HepG2 (cell line): ENCODE measurements around the gene ZBTB37. TPM values are rescaled to one million over a fixed set of nuclear protein-coding genes. Genes with fewer than 3 reads are reported as not detected.
A peak's percentile ranks its signal among the peaks of the same experiment; 100 is the strongest.

Experiments
- ATAC-seq: fragments of 200-7000 bp; cut with Tn5 transposase; 3 replicates; pipeline ENCODE4 v1.9.1; 2020; ENCODE audit warnings: mild to moderate bottlenecking, moderate library complexity
- BruUV-seq: library from RNA; stranded (reverse); fragments of 400-500 nt; replicated peaks from 2 replicates; lab custom pipeline; 2021; lab: Mats Ljungman, UMichigan
- CTCF ChIA-PET: fragments of 300-600 bp; formaldehyde crosslinking; extraction: SDS; loops from one replicate; lab custom pipeline; 2021; ENCODE audit warnings: low total read pairs, inconsistent platforms, low intra/inter-chr PET ratio; lab: Yijun Ruan, JAX
- POLR2A ChIA-PET: fragments of 350-600 bp; sonication (Branson Sonifier 250); formaldehyde crosslinking; loops from one replicate; lab custom pipeline; 2020; ENCODE audit warnings: antibody characterized with exemption, inconsistent platforms; lab: Yijun Ruan, JAX
- DNase-seq: peaks from one replicate; pipeline ENCODE4 v3.0.0-alpha.2; 2015; ENCODE audit warnings: low spot score
- FAIRE-seq: peaks from 3 replicates; lab custom pipeline; 2011; peaks lifted over from hg19 to GRCh38; lab: Jason Lieb, UNC
- H2AFZ ChIP-seq: one replicate; pipeline ENCODE4 v1.6.1; 2011; ENCODE audit warnings: low read length, inconsistent platforms
- H3K27ac ChIP-seq: fragments of 300-600 bp; 3 replicates; pipeline ENCODE4 v1.8.0; 2011; ENCODE audit warnings: mixed run types, mild to moderate bottlenecking, mixed read lengths, low read length, inconsistent platforms; ENCODE audit not compliant: insufficient read depth; ENCODE audit errors: extremely low read length
- H3K27me3 ChIP-seq, 2 experiments: fragments of 200-600 bp in 1 of 2; 2 replicates in 1 of 2; 3 replicates in 1 of 2; pipeline versions ENCODE4 v1.6.0 to v1.8.0; 2011; ENCODE audit warnings: low read length in 2 of 2, mild to moderate bottlenecking in 2 of 2, moderate library complexity in 2 of 2, inconsistent platforms in 1 of 2; ENCODE audit not compliant: insufficient read depth in 2 of 2, control insufficient read depth in 1 of 2
- H3K36me3 ChIP-seq, 2 experiments: fragments of 200-600 bp in 1 of 2; replicated peaks in 1 of 2; 2 replicates in 1 of 2; 3 replicates in 1 of 2; pipeline versions ENCODE4 v1.5.1 to v1.8.0; 2011; ENCODE audit warnings: low read length in 2 of 2, inconsistent platforms in 1 of 2; ENCODE audit not compliant: insufficient read depth in 2 of 2, control insufficient read depth in 1 of 2
- H3K4me1 ChIP-seq: 2 replicates; pipeline ENCODE4 v1.5.1; 2012; ENCODE audit warnings: low read length, inconsistent platforms; ENCODE audit not compliant: insufficient read depth
- H3K4me2 ChIP-seq: 2 replicates; pipeline ENCODE4 v1.6.0; 2011; ENCODE audit warnings: low read depth, low read length, inconsistent platforms
- H3K4me3 ChIP-seq, 3 experiments: fragments of 200-600 bp in 1 of 3; sonication (generic), shearing (Covaris generic) in 1 of 3; replicated peaks in 1 of 3; 2 replicates each; pipeline ENCODE4 v1.5.1; 2011 to 2016; ENCODE audit warnings: low read length in 3 of 3, inconsistent platforms in 2 of 3, low read depth in 2 of 3, mild to moderate bottlenecking in 2 of 3, control low read depth in 1 of 3, mixed read lengths in 1 of 3; ENCODE audit not compliant: insufficient read depth in 1 of 3
- H3K79me2 ChIP-seq: one replicate; pipeline ENCODE4 v1.6.1; 2011; ENCODE audit warnings: low read length, inconsistent platforms; ENCODE audit not compliant: insufficient read depth
- H3K9ac ChIP-seq: 2 replicates; pipeline ENCODE4 v1.6.0; 2011; ENCODE audit warnings: mild to moderate bottlenecking, low read depth, low read length, inconsistent platforms; ENCODE audit not compliant: insufficient read depth
- H3K9me3 ChIP-seq: 2 replicates; pipeline ENCODE4 v1.5.1; 2012; ENCODE audit warnings: mild to moderate bottlenecking, low read length
- H4K20me1 ChIP-seq: 2 replicates; pipeline ENCODE4 v1.6.0; 2011; ENCODE audit warnings: inconsistent platforms, mild to moderate bottlenecking, low read length, moderate library complexity; ENCODE audit not compliant: insufficient read depth
- ETS1 ChIP-seq: sonication (generic); formaldehyde crosslinking; IDR thresholded peaks from 2 replicates; pipeline ENCODE4 v1.4.0; 2020; ENCODE audit warnings: missing genetic modification reagents
- KAT7 ChIP-seq: IDR thresholded peaks from 2 replicates; pipeline ENCODE4 v1.6.1; 2018; ENCODE audit warnings: borderline replicate concordance, missing compliant biosample characterization
- MBD4 ChIP-seq: IDR thresholded peaks from 2 replicates; pipeline ENCODE4 v1.6.1; 2012; ENCODE audit warnings: low read length, inconsistent platforms, borderline replicate concordance
- MZF1 ChIP-seq: sonication (generic); formaldehyde crosslinking; IDR thresholded peaks from 2 replicates; pipeline ENCODE4 v1.8.1; 2023; ENCODE audit warnings: mild to moderate bottlenecking, missing genetic modification reagents, borderline replicate concordance
- RBFOX2 ChIP-seq: fragments of 200-400 bp; formaldehyde crosslinking; IDR thresholded peaks from 2 replicates; pipeline ENCODE4 v1.6.1; 2017; ENCODE audit warnings: low read depth, mild to moderate bottlenecking, low read length
- ZMYM3 ChIP-seq: sonication (generic); formaldehyde crosslinking; IDR thresholded peaks from 2 replicates; pipeline ENCODE4 v1.5.1; 2020; ENCODE audit warnings: mild to moderate bottlenecking, missing genetic modification reagents
- ZSCAN9 ChIP-seq: IDR thresholded peaks from 2 replicates; pipeline ENCODE4 v1.6.1; 2016; ENCODE audit warnings: borderline replicate concordance
- WGBS: methylation state at CpG from one replicate; pipeline ENCODE4 v1.1.6; 2017; ENCODE audit warnings: low lambda C conversion rate; 5-methylcytosine and 5-hydroxymethylcytosine counted together
- in situ Hi-C: cut with HindIII; loops from 2 replicates; pipeline ENCODE4 v1.10.0; 2017; ENCODE audit warnings: low pct_unique_long_range_greater_than_20kb; ENCODE audit not compliant: extremely low pct_ligation_motif_present
- intact Hi-C: fragments of 100-400 bp; cut with micrococcal nuclease; formaldehyde crosslinking; loops from one replicate; pipeline ENCODE4 v1.10.0; 2022; ENCODE audit not compliant: unreplicated experiment
- polyA plus RNA-seq, 8 experiments: library from polyadenylated mRNA; depleted of rRNA in 3 of 8; stranded (reverse) in 7 of 8; unstranded in 1 of 8; fragments of >200 nt; fragmentation: Illumina TruSeq in 4 of 8; extraction: Trizol in 4 of 8; gene quantifications; 2 replicates each; pipeline versions ENCODE4 v1.2.1 to v1.2.3, GENCODE V29; 2011 to 2016; ENCODE audit warnings: low read depth in 4 of 8, missing spikeins in 1 of 8, mixed read lengths in 1 of 8; ENCODE audit not compliant: insufficient read depth in 1 of 8
- total RNA-seq, 5 experiments: library from RNA; depleted of rRNA; stranded (reverse); fragments of >200 nt; fragmentation: Illumina TruSeq; extraction: Trizol; gene quantifications; 2 replicates each; pipeline ENCODE4 v1.2.3, GENCODE V29; 2016; ENCODE audit warnings: low read depth in 1 of 5

The ZBTB37 gene
- total and polyA plus RNA-seq, 2 of the 13 experiments (the other 11 are each of a cell fraction or from before 2014, with no cell fraction given): 2.6 to 7.7 TPM

GRCh38 chr1:173866413-173867115 lies 1.6 kb upstream of the ZBTB37 start:
- H3K27ac ChIP-seq: peak overlapping the region; percentile 91
- no peak for FAIRE-seq
- DNase-seq: no peak
- no peaks in the 10 kb centered on the region; a peak in 1 of 5 replicates for H3K27me3 ChIP-seq
- no TSS peak for BruUV-seq
- intact Hi-C loops: loop anchor here (5.0 kb wide), 1 partner anchor 61 kb away; no protein-coding TSS in a partner anchor
- peaks cover 44% of the 10 kb centered on the region for H3K4me1 ChIP-seq
- no peaks in the 10 kb centered on the region for H3K9me3 ChIP-seq
- peak overlapping the region; percentile 58 to 98 (median 85) for H3K4me3 ChIP-seq
- WGBS: 3% methylated on average over 2 of the region's 2 CpGs
- no peak for TF ChIP-seq ZMYM3 (CRISPR knock-in tag)
- TF ChIP-seq ZSCAN9: no peak
- peak; percentile 7; the same call in 1 of the 2 replicates for TF ChIP-seq MBD4
- TF ChIP-seq MZF1 (CRISPR knock-in tag): no peak
- TF ChIP-seq ETS1: no peak
- peak; percentile 36; the same call in 1 of the 2 replicates for TF ChIP-seq RBFOX2
- TF ChIP-seq KAT7 (CRISPR knock-in tag): peak; percentile 13; the same call in 1 of the 2 replicates
- ChIA-PET CTCF (no interaction called here), POLR2A (interaction anchor here (1.6 to 3.2 kb wide), 3 partner anchors 51 to 389 kb away, joined by 5 to 25 read pairs (median 18); partner anchors contain the start of genes PRDX6 and SERPINC1)
- H4K20me1 ChIP-seq: peaks cover 38% of the 10 kb centered on the region
- ATAC-seq: no peak
- peak overlapping the region; percentile 95 for H3K9ac ChIP-seq
- peak overlapping the region; percentile 87 for H3K4me2 ChIP-seq
- no peak overlapping the region for H2AFZ ChIP-seq
- H3K36me3 ChIP-seq: peaks cover 4 to 50% of the 10 kb centered on the region in 2 experiments
- peaks cover 28% of the 10 kb centered on the region for H3K79me2 ChIP-seq
- in situ Hi-C loops: loop anchor here (10.0 kb wide), 1 partner anchor 208 kb away; no protein-coding TSS in a partner anchor
